ENCODE results near the gene KIF26A.

DNA sequence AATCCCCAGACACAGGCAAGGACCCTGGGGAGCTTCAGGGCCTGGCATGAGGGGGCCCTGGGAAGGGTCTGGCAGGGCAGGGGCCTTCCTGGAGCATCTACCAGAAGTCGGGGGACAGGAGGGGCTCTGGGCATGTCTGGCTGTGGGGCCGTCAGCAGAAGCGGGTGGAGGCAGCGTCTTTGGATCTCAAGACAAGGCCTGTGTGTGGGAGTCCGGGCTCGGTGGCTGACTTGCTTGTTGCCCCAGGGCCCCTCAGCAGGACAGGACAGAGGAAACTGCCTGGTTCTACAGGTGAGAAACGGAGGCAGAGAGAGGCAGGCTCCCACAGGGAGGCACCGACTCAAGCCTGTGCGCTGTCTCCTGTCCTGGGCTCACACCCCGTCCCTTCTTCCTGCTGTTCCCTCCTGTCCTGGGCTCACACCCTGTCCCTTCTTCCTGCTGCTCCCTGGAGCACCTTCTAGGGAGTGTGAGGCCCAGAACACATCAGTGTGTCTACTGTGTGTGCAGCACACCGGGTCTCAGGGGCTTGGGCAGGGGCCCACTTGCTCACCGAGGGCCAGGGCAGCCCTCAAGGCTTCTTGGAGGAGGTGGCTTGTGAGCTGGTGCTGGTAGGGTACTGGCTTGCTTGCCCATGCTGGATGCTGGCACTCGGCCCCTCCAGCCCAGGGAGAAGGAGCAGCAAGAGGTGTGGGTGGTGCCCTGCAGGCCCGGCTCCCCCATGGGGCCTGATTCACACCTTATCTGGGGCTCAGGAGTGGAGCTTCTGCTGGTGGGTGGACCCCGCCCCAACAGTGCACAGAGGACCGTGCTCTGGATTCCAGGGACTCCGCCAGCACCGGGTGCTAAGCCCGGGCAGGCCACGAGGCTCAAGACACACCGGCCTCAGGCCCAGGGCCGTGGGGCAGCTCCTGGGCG lies 38.0 kb upstream of the KIF26A start:
- TF ChIP-seq CTCF (IDR thresholded peaks at IDR 0.05) (no peak), POLR2A (IDR thresholded peaks at IDR 0.05; ENCODE audit: low read depth) (no peak), EP300 (IDR thresholded peaks at IDR 0.05) (no peak)

Measured in esophagus muscularis mucosa (tissue), 4 donors.